ENCODE data around the gene KDM1A.

DNA sequence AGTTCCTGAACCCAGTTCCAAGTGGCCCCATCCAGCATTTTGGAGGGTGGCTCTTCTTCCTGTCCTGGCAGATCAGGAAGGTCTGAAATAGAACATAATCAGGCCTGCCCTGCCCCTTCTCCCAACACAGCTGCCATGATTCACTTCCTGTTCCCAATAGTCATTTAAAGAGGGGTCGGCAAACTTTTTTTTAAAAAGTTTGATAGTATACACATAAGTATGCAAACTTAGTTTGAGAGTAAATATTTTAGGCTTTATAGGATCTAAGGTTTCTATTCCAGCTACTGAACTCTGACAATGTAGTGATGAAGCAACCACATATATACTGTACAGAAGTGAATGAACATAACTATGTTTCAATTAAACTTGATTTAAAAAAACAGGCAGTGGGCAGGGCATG lies 83.0 kb downstream of the KDM1A start:
- TF ChIP-seq, protein P1, sequence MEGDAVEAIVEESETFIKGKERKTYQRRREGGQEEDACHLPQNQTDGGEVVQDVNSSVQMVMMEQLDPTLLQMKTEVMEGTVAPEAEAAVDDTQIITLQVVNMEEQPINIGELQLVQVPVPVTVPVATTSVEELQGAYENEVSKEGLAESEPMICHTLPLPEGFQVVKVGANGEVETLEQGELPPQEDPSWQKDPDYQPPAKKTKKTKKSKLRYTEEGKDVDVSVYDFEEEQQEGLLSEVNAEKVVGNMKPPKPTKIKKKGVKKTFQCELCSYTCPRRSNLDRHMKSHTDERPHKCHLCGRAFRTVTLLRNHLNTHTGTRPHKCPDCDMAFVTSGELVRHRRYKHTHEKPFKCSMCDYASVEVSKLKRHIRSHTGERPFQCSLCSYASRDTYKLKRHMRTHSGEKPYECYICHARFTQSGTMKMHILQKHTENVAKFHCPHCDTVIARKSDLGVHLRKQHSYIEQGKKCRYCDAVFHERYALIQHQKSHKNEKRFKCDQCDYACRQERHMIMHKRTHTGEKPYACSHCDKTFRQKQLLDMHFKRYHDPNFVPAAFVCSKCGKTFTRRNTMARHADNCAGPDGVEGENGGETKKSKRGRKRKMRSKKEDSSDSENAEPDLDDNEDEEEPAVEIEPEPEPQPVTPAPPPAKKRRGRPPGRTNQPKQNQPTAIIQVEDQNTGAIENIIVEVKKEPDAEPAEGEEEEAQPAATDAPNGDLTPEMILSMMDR (IDR thresholded peaks at IDR 0.05; ENCODE audit: extremely low read depth in 1 of 2, insufficient read depth in 1 of 2, low read depth in 1 of 2, low read length in 2 of 2): no peak
- TF ChIP-seq POLR2AphosphoS5 (IDR thresholded peaks at IDR 0.05; ENCODE audit: insufficient read depth, low read depth, low read length) (peak; percentile 73), POLR2A (IDR thresholded peaks at IDR 0.05; ENCODE audit: low read depth, low read length) (no peak), EZH2 (IDR thresholded peaks at IDR 0.05; ENCODE audit: borderline replicate concordance, low read depth, low read length, severe bottlenecking) (no peak), JUN (IDR thresholded peaks at IDR 0.05; ENCODE audit: borderline replicate concordance, insufficient read depth, insufficient read length, low read depth) (peak; percentile 55)
